Stimulated activated CD8-positive, alpha-beta memory T cell treated with anti-CD3 and anti-CD28 coated beads, Interleukin-7, amount 100 ng/mL, for 48 hours (primary cell): ENCODE measurements around the gene UTP3.
"Not testable (repeated sequence)": the region's sequence is repeated elsewhere in the genome, so short reads cannot be mapped to it uniquely, and the experiment has no call there.

ENCODE experiments used
- DNase-seq, 2 donors: peaks; one replicate each; pipeline ENCODE4 v3.0.0-alpha.2; 2020; ENCODE audit warnings: low read depth in 1 of 2; ENCODE audit errors: extremely low read depth in 1 of 2

Gene UTP3

DNA sequence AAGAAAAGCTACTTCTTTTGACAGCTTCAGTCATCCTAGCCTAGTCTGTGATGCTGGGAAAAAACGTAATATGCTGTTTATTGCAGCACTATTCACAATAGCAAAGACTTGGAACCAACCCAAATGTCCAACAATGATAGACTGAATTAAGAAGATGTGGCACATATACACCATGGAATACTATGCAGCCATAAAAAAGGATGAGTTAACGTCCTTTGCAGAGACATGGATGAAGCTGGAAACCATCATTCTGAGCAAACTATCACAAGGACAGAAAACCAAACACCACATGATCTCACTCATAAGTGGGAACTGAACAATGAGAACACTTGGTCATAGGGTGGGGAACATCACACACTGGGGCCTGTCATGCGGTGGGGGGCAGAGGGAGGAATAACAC is 6.2 kb upstream of the UTP3 start:
- not testable (repeated sequence) for DNase-seq

DNA sequence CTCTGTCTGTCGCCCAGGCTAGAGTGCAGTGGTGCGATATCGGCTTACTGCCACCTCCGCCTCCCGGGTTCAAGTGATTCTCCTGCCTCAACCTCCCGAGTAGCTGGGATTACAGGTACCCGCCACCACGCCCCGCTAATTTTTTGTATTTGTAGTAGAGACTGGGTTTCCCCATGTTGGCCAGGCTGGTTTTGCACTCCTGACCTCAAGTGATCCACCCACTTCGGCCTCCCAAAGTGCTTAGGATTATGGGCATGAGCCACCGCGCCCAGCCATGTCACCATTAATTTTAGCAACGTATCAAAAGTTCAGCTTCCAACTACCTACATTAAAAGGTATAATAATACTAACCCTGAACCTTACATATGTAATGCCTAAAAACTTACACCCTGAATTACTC is 940 bp upstream of the UTP3 start:
- no peak for DNase-seq

DNA sequence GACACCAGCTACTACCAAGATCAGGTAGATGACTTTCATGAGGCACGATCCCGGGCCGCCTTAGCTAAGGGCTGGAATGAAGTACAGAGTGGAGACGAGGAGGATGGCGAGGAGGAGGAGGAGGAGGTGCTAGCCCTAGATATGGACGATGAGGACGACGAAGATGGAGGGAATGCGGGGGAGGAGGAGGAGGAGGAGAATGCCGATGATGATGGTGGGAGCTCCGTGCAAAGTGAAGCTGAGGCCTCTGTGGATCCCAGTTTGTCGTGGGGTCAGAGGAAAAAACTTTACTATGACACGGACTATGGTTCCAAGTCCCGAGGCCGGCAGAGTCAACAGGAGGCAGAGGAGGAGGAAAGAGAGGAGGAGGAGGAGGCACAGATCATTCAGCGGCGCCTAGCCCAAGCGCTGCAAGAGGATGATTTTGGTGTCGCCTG is 481 bp downstream of the UTP3 start:
- DNase-seq: no peak

DNA sequence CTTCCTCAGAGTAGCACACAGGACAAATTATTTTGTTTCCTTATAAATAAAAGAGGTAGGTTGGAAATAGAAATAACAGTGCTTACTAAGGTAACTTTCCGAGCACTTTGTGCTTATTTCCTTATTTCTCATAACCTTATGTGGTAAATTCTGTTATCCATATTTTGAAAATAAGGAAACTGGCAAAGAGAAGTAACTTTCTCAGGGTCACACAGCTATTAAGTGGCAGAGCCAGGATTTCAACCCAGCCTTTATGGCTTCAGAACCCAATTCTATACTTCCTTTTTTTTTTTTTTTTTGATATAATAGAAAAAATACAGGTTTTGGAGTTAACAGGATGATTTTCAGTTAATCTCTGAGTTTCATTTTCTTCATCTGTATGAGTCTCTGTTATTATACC is 3.3 kb downstream of the UTP3 start:
- no peak for DNase-seq

DNA sequence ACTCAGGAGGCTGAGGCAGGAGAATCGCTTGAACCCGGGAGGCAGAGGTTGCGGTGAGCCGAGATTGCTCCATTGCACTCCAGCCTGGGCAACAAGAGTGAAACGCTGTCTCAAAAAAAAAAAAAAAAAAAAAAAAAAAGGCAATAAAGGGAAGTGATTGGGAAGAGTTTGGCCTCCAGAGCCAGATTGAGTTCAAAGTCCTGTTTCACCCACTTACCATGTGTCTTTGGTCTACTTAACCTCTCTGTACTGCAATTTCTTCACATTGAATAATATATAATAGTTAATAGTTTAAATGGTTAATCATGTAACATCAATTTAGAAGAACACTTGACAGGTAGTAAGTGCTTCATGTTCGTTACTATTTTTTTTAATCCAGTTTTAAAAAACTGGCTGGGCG is 6.3 kb downstream of the UTP3 start:
- DNase-seq: not testable (repeated sequence)

DNA sequence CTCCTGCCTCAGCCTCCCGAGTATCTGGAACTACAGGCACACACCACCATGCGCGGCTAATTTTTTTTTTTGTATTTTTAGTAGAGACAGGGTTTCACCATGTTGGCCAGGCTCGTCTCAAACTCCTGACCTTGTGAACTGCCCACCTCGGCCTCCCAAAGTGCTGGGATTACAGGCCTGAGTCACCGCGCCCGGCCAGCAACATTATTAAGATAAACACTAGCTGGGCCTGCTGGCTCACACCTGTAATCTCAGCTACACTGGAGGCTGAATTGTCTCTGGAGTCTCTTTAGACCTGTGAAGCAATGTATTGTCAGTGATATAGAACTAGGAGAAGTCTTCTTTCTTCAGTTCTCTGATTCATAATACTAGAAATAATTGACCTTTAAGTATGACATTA is 10.1 kb downstream of the UTP3 start:
- not testable (repeated sequence) for DNase-seq

DNA sequence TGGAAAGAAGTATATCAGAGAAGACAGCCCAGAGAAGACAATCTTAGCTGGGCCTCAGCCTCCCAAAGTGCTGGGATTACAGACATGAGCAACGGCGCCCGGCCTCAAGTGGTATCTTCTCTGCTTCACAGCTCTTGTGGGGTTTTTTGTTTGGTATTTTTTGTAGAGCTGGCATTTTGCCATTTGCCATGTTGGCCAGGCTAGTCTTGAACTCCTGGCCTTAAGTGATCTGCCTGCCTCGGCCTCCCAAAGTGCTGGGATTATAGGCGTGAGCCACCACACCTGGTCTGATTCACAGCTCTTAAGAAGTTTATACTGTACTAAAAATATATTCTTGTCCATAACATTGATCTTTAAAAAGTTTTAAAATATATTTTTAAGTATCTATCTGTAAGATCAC is 12.4 kb downstream of the UTP3 start:
- DNase-seq: no peak

DNA sequence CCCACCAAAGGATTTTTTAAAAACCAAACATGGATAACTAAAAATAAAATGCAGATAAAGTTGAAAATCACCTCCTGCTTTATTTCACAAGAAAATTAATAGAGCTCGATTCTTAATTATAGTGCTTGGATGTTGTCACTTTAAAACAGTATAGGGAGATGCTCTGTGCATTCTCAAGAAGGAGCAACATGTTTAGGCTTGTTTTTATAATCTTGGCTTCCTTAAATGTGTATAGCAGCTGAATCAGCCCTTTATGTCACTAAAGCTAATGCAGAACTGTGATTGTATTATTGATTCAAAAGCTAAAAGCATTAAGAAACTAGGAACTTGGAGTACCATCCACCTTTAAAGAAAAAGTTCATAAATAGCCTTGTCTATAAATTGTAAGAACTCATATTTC is 12.9 kb downstream of the UTP3 start:
- DNase-seq: no peak

DNA sequence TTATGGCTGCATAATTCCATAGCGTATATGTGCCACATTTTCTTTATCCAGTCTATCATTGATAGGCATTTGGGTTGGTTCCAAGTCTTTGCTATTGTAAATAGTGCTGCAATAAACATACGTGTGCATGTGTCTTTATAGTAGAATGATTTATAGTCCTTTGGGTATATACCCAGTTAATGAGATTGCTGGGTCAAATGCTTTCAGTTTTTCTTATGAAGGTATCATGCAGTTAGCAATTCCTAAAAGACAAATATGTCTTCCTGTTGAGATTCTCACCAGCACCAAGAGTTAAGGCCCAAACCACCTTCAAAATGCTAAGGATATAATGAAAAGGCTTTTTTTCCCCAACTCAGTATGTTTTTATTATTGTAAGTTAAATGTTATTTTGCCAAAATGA is 14.3 kb downstream of the UTP3 start:
- not testable (repeated sequence) for DNase-seq

DNA sequence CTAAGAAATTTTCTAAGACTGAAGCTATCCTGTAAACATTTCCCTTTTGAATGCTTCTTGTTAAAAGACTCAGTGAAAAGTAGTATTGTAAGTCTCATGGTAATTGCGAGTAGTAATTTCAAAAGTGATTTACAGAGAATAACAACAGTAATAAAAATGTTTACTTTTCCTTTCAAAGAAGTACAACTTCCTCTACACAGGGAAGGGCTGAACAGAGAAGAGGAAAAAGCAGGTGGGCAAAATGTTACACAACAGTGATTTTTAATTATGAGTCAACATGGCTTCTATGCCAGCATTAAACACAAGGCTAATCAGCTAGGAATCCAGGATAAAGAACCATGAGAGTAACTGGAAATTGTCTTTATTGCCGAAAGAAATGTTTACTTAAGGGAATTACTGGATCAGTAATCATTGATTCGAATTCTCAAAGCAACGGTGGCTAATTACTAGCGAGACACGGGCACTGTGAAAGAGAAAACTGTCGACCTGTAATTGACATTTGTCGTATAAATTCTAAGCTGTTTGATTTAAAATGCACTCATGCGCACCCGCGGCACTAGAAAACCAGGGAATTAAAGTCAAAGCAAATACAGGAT is 15.4 kb downstream of the UTP3 start:
- no peak for DNase-seq

DNA sequence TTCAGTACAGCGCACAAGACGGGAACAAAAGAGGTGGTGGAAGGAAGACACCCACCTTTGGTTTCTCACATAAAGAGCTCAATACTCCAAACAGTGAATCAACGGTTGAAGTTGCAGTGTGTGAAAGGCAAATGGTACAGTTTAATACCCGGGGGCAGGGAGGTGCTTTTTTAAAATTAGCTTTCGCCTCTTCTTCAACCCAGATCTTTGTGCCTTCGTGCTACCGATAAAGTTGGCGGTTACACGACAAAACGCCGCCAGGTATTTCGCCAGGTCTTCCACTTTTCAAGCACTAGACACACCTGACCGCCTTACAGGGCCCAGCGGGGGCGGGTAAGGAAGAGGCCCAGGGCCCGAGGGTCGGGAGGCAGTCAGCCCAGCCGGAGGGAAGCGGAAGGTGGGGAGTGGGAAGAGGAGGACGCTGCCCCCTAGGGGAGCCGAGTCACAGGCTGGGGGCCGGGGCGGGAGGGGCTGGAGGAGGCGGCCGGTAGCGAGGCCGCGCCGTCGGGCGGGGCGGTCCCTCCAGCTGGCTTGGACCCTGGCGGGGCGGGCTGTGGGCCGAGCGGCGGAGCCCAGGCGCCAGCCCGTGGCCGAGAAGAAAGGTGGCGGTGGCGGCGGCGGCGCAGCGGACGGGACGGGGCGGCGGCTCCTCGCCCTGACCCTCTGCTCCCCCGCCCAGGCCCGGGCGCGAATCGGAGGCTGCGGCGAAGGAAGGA is 16.0 kb downstream of the UTP3 start:
- peak in 1 of 2 donors; percentile 36 for DNase-seq

DNA sequence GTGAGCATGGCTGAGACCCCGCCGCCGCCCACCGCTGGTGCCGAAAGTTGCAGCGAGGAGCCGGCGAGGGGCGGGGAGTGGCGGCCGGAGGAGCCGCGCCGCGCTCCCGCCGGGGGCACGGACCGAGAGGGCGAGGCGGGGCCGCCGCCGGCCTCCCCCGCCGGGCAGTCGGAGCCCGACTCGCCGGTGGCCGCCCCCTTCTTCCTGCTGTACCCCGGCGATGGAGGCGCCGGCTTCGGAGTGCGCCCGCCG is 16.5 kb downstream of the UTP3 start:
- DNase-seq: no peak

DNA sequence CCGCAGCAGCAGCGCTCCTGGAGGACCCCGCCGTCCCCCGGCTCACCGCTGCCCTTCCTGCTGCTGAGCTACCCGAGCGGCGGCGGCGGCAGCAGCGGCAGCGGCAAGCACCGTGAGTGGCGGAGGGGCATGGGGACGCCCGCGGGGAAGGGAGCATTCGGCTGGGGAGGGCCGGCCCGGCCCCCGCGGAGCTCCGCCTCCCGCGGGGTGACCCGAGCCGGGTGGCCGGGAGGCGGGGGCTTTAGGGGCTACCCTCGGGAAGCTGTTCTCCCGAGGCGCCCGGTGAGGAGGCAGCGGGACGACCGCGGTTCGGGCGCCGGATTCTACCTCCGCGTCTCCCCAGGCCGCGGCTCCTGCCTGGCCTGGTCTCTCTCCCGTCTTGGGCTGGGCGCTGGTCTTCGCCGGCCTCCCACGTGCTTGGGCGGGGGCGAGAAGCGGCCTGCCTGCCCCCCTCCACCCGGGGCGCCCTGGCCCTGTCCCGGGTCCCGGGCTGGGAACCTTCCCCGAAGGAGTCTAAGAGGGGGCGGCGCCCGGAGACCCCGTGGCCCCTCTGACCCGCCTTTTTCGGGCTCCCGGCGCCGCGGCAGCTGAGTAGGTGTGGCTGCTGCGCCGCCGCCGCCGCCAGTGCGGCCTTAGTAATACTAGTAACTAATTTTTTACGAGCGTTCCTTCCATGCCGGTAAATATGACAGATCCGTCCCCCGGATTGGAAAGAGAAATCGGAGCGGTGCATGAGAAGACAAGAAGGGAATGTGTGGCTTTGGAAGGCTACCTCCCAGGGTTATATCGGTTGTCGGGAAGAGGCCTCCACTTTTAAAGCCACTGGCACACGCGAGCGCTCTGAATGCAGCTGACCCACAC is 17.1 kb downstream of the UTP3 start:
- DNase-seq: peak; percentile 53 to 58

DNA sequence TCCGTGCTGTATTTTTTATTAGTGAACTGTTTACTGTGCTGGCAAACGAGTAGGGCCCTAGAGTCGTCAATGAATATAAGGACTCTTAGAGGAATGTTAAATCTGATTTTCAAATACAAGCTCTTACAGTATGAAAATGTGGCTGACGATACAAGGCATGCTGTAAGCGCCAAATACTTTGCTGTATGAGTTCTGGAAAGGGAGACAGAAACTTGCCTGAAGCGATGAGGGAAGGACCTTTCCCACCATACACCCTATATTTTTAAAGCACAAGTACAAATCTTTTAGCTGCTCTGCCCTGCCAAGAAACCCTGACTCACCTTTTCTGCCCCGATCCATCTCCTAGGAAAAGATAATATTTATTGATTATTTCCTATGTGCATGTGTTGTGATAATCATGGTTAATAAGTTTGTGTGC is 17.7 kb downstream of the UTP3 start:
- no peak for DNase-seq

DNA sequence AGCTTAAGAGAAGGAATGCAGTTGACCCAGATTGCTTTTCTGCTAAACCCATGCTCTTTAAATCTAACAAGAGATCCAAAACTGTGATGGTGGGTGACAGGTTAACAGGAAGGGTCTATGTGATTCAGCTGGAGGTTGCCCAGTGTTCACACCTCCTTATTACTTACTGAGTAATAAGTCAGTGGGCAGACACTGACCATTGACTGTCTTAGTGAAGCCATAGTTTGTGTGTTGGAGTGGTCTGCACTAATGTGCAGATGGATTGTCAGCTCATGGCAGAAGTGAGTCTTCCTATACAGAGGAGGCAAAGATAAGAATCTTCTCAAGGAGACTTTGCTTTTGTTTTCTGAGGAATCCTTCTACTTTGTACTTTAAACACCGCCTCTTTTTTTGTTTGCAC is 18.2 kb downstream of the UTP3 start:
- no peak for DNase-seq

DNA sequence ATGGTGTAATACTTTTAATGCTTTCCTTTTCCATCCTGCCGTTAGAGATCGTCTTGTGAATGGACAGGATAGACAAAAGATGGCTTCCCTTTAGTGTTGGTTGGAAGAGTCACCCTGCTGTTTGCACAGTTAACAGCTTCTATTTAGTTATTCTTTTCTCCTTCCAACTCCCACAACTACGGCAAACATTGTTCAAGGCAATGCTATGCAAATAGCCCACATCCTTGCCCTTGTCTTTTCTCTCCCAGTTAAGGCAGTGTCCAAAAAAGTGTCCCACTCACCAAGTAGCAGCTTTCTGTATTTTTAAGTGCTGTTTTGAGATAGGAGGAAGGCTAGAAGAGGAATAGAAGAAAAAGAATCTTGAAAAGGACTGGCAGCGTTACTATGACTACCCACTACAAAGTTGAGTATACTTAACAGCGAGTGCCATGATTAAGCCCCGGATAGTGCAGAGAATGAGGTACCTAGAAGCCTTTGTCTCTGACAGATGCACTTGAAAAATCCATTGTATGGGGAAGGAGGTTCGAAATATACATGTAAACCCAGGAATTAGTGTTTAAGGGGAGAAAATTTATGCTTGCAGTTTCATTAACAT is 21.4 kb downstream of the UTP3 start:
- no peak for DNase-seq

DNA sequence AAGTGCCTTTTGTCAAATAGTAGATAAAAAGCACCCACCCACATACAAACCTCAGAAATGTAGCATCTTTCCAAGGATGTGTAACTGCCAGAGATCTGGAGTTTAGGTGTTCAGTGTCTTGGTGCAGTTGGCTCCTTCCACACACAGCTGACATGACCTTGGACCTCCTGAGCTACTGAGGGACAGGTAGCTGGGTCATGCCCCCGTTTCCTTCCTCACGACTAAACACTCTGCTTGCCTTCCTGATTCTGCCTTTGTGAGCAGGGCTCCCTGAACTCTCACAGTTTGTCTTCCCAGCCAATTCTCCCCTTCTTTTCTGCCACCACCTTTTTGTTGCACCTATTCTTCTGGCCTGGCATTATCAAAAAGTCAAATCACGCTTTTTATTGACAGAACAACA is 23.3 kb downstream of the UTP3 start:
- DNase-seq: no peak

DNA sequence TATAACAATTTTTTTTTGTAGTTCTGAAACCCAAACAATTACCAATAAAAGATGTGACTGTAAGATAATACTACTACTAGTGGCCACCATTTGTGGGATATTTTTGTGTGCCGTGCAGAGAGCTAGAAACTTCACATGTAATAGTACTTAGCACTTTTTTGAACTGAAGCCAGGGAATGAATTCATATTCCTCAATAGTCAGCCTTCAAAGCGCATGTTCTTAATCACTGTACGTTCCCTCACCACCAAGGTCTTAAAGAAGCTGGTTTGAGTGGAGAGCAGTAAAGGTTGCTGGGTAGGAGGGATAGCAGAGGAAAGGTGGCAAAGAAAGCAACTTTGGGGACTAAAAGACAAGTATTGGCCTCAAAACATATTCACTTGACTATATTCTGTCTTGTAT is 23.8 kb downstream of the UTP3 start:
- DNase-seq: no peak

DNA sequence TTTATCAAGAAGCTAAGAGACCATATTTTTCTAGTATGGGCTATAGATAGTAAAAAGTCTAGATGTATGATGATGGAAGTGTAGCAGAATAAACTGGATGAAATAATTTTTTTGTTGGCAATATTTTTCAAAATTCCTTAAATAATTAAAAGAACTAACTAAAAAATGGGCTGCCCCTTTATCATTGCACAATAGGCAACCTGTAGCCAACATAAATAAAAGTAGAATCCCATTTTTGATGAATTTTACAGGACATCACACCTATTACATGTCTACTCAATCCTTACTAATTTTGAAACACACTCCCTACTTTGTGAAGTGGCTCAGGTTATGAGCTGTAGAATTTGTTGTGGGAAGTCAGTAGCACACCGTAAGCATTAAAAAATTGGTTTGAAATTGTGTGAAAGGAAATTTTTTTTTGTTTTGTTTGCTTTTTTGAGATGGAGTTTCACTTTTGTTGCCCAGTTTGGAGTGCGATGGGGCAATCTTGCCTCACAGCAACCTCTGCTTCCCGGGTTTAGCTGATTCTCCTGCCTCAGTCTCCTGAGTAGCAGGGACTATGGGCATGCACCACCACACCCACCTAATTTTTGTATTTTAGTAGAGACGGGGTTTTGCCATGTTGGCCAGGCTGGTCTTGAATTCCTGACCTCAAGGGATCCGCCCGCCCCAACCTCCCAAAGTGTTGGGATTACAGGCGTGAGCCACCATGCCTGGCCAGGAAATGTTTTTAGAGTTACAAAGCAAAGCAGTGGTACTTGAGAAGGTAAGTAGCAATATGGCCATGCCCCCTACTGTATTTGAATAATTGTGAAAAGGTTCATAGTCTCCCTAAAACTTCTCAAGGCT is 24.5 kb downstream of the UTP3 start:
- no peak for DNase-seq

DNA sequence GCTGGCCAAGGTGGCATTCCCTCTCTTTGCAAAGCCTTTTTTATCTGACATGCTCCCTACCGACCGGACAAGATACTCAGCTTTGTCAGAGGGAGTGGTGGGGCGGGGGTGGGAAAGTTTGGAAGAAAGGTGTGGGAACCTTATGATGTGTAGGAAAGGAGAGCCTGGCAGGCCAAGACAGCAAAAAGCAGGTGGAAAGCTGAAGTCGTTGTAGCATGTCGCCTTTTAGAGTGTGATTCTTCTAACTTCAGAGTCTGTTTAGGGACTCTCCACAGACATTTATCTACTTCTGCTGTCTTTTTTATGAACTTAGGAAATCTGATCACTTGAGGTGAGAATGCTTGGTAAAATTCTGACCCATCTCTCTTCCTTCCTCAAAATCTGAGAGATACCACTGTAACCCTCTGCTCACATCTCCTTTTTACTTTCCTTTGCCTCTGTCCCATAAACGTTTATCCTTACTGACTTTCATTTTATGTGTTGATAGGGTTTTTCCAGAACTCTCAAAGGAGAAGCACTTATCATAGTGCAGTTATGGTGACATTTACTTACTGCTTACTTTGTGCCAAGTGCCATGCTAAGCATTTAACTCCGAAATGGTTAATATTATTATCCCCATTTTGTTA is 25.2 kb downstream of the UTP3 start:
- no peak for DNase-seq
